ENCODE data around the gene RTBDN. TPM values are rescaled to one million over a fixed set of nuclear protein-coding genes. Genes with fewer than 3 reads are reported as not detected.
"Not testable (repeated sequence)": the region's sequence is repeated elsewhere in the genome, so short reads cannot be mapped to it uniquely, and the experiment has no call there.

The RTBDN gene
- total RNA-seq, 2 donors from 2014 or later: not detected

DNA sequence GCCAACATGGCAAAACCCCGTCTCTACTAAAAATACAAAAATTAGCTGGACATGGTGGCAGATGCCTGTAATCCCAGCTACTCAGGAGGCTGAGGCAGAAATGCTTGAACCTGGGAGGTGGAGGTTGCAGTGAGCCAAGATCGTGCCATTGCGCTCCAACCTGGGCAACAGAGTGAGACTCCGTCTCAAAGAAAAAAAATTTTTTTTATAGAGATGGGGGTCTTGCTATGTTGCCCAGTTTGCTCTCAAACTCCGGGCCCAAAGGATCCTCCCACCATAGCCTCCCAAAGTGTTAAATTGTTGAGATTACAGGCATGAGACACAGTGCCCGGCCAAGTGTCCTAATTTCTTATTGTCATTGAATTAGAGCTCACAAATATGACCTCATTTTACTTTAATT is 17.2 kb downstream of the RTBDN start:
- H3K36me3 Mint-ChIP-seq (ENCODE audit: low read depth): peaks cover 33% of the 10 kb centered on the region
- not testable (repeated sequence) for H3K4me1 Mint-ChIP-seq; H3K27ac Mint-ChIP-seq; ATAC-seq (replicated peaks); H3K4me3 Mint-ChIP-seq; H3K27me3 Mint-ChIP-seq; H3K9me3 Mint-ChIP-seq

GRCh38 chr19:12815088-12815487 is 19.3 kb downstream of the RTBDN start:
- H3K27me3 Mint-ChIP-seq: no peaks in the 10 kb centered on the region
- ATAC-seq (replicated peaks): no peak
- no peaks in the 10 kb centered on the region for H3K9me3 Mint-ChIP-seq
- H3K27ac Mint-ChIP-seq: no peak overlapping the region
- H3K36me3 Mint-ChIP-seq (ENCODE audit: low read depth): peaks cover 51% of the 10 kb centered on the region
- H3K4me3 Mint-ChIP-seq: no peak overlapping the region
- H3K4me1 Mint-ChIP-seq: no peaks in the 10 kb centered on the region

DNA sequence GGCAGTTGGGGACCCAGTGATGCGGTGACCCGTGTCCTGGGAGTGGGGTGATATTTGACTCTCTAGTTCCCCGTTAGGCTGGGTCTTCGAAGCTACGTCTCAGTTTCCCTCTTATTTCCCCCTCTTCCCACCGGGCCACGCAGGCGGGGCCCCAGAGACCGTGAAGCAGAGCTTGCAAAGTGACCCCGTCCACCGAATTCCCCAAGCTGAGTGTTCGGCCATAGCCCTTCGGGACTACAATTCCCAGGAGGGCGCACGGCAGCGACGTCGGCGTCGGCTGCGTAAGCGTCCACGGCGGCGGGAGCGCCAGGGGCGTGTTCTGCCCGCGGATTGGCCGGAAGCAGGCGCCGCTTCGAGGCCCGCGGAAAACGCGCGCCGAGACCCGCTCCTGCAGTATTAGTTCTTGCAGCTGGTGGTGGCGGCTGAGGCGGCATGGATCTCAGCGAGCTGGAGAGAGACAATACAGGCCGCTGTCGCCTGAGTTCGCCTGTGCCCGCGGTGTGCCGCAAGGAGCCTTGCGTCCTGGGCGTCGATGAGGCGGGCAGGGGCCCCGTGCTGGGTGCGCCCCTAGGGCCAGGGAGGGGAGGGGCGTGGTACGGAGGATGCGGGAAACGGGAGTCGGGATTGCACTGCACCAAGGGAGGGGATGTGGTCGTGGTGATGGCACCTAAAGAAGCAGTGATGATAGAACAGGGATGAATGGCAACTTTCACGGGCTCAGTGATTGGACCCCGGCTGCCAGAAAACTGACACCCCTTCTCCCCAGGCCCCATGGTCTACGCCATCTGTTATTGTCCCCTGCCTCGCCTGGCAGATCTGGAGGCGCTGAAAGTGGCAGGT is 27.9 kb downstream of the RTBDN start, which contains the start of gene RNASEH2A:
Gene RNASEH2A (plus strand): TSS at position 343 of the 840 bp plus-strand sequence. CDS start 90 bp downstream, at position 433.
- peak; percentile 92 for ATAC-seq (replicated peaks)
- H3K9me3 Mint-ChIP-seq: no peaks in the 10 kb centered on the region
- peak within 1 kb of the TSS; percentile 94 for H3K27ac Mint-ChIP-seq
- H3K4me1 Mint-ChIP-seq: peaks cover 14% of the 10 kb centered on the region
- H3K36me3 Mint-ChIP-seq (ENCODE audit: low read depth): peaks cover 47% of the 10 kb centered on the region
- no peaks in the 10 kb centered on the region for H3K27me3 Mint-ChIP-seq
- H3K4me3 Mint-ChIP-seq: peak within 1 kb of the TSS; percentile 95

DNA sequence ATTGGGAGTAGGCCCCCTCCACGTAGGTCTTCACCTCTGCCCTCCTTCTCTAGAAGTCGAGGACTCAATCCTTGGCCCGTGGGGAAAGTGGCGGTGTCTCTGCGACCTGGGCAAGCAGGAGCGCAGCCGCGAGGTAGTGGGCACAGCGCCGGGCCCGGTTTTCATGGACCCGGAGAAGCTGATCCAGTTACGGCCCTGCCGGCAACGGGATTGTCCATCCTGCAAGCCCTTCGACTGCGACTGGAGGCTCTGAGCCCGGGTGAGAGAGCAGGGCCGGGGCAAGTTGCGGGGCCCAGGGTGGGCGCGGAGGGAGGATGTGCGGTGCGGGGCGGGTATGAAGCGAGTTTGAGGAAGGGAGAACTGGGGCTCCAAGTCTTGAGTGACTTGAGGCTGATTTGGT is 30.3 kb downstream of the RTBDN start:
- H3K27me3 Mint-ChIP-seq: no peaks in the 10 kb centered on the region
- no peak overlapping the region for H3K27ac Mint-ChIP-seq
- H3K4me1 Mint-ChIP-seq: peaks cover 14% of the 10 kb centered on the region
- H3K4me3 Mint-ChIP-seq: no peak overlapping the region
- H3K9me3 Mint-ChIP-seq: no peaks in the 10 kb centered on the region
- peaks cover 51% of the 10 kb centered on the region for H3K36me3 Mint-ChIP-seq (ENCODE audit: low read depth)
- ATAC-seq (replicated peaks): no peak

DNA sequence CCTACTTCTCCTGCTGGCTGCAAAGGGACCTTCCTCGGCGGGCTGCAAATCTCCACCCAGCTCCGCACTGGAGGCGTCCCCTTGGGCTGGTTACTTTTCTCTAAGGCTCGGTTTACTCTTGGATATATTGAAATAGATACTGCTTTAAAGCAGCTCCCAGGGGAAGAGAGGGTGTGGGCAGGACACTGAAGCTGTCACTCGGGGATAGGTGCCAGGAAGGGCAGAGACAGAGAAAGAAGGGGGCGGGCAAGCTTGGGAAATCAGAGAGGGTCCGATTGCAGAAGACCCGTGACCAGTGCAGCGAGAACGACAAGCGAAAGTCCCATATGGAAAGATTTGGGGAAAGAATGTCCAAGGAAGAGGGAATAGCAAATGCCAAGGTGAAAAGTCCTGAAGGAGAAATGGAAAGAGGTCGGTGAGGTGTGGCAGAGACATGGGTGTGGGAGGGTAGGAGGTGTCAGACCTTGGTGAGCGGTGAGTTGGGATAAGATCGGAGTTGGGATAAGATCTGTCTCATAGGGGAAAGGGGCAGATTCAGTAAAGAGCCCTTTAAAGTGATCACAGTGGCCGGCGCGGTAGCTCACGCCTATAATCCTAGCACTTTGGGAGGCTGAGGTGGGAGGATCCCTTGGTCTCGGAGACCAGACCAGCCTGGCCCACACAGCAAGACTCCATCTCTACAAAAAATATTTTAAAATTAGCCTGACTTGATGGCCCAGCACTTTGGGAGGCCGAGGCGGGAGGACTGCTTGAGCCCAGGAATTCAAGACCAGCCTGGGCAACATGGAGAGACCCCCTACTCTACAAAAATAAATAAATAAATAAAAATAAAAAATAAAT is 31.9 kb downstream of the RTBDN start:
- H3K4me1 Mint-ChIP-seq: peaks cover 14% of the 10 kb centered on the region
- ATAC-seq (replicated peaks): no peak
- no peaks in the 10 kb centered on the region for H3K9me3 Mint-ChIP-seq
- no peaks in the 10 kb centered on the region for H3K27me3 Mint-ChIP-seq
- peaks cover 49% of the 10 kb centered on the region for H3K36me3 Mint-ChIP-seq (ENCODE audit: low read depth)
- peak overlapping the region; percentile 36 for H3K27ac Mint-ChIP-seq
- H3K4me3 Mint-ChIP-seq: peak overlapping the region; percentile 83

GRCh38 chr19:12801466-12802266 is 32.7 kb downstream of the RTBDN start, which contains the start of the genes PRDX2 and THSD8:
Gene PRDX2, minus strand, starts transcription at chr19:12801800. Its CDS starts 539 bp downstream, at chr19:12801261.
Gene THSD8, plus strand, starts transcription at chr19:12802069. Its CDS starts 3 bp downstream, at chr19:12802072.
- peaks cover 49% of the 10 kb centered on the region for H3K36me3 Mint-ChIP-seq (ENCODE audit: low read depth)
- peak; percentile 79 for ATAC-seq (replicated peaks)
- peak within 1 kb of the TSS; percentile 83 for H3K4me3 Mint-ChIP-seq
- H3K9me3 Mint-ChIP-seq: no peaks in the 10 kb centered on the region
- H3K27me3 Mint-ChIP-seq: no peaks in the 10 kb centered on the region
- H3K4me1 Mint-ChIP-seq: peaks cover 14% of the 10 kb centered on the region
- H3K27ac Mint-ChIP-seq: peak within 1 kb of the TSS; percentile 75

- peaks cover 13% of the 10 kb centered on the region for H3K4me1 Mint-ChIP-seq
- no peaks in the 10 kb centered on the region for H3K27me3 Mint-ChIP-seq
- H3K27ac Mint-ChIP-seq: peak overlapping the region; percentile 75
- H3K36me3 Mint-ChIP-seq (ENCODE audit: low read depth): peaks cover 50% of the 10 kb centered on the region
- no peaks in the 10 kb centered on the region for H3K9me3 Mint-ChIP-seq
- peak; percentile 49 for ATAC-seq (replicated peaks)
- peak overlapping the region; percentile 83 for H3K4me3 Mint-ChIP-seq
Observed at GRCh38 chr19:12800923-12801465, 33.4 kb downstream of the RTBDN start.

DNA sequence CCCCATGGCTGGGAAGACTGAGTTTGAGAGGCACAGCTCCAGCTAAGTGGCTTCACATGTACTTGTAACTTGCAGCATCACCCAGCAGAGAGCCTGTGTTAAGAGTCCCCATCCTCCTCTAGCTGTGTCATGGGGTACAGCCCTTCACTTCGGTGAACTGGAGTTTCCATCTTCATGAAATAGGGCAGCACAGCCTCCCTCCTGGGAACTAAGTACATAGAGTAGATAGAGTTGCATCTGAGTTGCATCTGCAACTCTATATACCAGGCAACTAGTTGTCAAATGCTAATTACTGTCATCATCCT is 34.0 kb downstream of the RTBDN start:
- ATAC-seq (replicated peaks): no peak
- no peaks in the 10 kb centered on the region for H3K27me3 Mint-ChIP-seq
- H3K4me1 Mint-ChIP-seq: peaks cover 18% of the 10 kb centered on the region
- no peaks in the 10 kb centered on the region for H3K9me3 Mint-ChIP-seq
- peak overlapping the region; percentile 75 for H3K27ac Mint-ChIP-seq
- peaks cover 50% of the 10 kb centered on the region for H3K36me3 Mint-ChIP-seq (ENCODE audit: low read depth)
- H3K4me3 Mint-ChIP-seq: peak overlapping the region; percentile 83

DNA sequence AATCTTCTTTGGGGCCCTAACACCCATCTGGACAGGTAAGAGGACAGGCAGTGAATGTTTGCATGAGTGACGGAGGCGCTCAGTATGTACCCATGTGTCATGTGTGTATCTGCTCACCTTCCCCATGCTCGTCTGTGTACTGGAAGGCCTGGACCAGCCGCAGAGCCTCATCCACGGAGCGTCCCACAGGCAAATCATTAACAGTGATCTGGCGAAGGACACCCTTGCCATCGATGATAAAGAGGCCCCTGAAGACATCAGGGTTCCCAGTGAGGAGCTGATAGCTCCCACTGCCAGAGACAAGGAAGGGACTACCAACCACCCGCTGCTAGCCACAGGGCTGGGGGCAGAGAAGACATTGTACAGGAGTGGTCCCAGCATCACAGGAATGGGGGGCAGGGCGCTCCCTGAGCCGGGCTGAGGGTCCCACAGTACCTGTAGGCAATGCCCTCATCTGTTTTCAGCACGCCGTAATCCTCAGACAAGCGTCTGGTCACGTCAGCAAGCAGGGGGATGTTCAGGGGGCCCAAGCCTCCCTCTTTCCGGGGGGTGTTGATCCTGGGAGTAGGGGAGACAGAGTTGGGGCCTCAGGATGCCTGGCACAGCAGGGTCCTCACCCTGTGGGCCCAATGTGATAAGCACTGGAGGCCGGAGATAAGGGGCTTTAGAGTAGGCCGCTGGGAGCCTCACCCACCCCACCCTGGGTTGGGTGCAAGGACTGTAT is 34.5 kb downstream of the RTBDN start:
- Mint-ChIP-seq H3K27me3 (no peaks in the 10 kb centered on the region), H3K4me3 (peak overlapping the region; percentile 83), H3K9me3 (no peaks in the 10 kb centered on the region), H3K36me3 (ENCODE audit: low read depth) (peaks cover 50% of the 10 kb centered on the region), H3K4me1 (peaks cover 18% of the 10 kb centered on the region), H3K27ac (no peak overlapping the region)
- no peak for ATAC-seq (replicated peaks)

DNA sequence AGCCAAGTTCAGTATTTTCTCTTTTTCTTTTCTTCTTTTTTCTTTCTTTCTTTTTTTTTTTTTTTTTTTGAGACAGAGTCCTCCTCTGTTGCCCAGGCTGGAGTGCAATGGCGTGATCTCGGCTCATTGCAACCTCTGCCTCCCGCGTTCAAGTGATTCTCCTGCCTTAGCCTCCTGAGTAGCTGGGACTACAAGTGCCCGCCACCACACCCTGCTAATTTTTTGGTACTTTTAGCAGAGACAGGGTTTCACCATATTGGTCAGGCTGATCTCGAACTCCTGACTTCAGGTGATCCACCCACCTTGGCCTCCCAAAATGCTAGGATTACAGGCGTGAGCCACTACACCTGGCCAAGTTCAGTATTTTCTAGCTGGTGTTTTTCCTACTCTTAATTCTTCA is 36.8 kb downstream of the RTBDN start:
- Mint-ChIP-seq H3K36me3 (ENCODE audit: low read depth) (peaks cover 69% of the 10 kb centered on the region), H3K4me1 (peaks cover 23% of the 10 kb centered on the region)
- not testable (repeated sequence) for H3K9me3 Mint-ChIP-seq; H3K4me3 Mint-ChIP-seq; H3K27me3 Mint-ChIP-seq; ATAC-seq (replicated peaks); H3K27ac Mint-ChIP-seq

- peaks cover 73% of the 10 kb centered on the region for H3K36me3 Mint-ChIP-seq (ENCODE audit: low read depth)
- no peak for ATAC-seq (replicated peaks)
- peaks cover 18% of the 10 kb centered on the region for H3K4me1 Mint-ChIP-seq
- H3K27me3 Mint-ChIP-seq: no peaks in the 10 kb centered on the region
- H3K4me3 Mint-ChIP-seq: no peak overlapping the region
- H3K9me3 Mint-ChIP-seq: no peaks in the 10 kb centered on the region
- no peak overlapping the region for H3K27ac Mint-ChIP-seq
Observed at GRCh38 chr19:12797141-12797587, 37.2 kb downstream of the RTBDN start.

DNA sequence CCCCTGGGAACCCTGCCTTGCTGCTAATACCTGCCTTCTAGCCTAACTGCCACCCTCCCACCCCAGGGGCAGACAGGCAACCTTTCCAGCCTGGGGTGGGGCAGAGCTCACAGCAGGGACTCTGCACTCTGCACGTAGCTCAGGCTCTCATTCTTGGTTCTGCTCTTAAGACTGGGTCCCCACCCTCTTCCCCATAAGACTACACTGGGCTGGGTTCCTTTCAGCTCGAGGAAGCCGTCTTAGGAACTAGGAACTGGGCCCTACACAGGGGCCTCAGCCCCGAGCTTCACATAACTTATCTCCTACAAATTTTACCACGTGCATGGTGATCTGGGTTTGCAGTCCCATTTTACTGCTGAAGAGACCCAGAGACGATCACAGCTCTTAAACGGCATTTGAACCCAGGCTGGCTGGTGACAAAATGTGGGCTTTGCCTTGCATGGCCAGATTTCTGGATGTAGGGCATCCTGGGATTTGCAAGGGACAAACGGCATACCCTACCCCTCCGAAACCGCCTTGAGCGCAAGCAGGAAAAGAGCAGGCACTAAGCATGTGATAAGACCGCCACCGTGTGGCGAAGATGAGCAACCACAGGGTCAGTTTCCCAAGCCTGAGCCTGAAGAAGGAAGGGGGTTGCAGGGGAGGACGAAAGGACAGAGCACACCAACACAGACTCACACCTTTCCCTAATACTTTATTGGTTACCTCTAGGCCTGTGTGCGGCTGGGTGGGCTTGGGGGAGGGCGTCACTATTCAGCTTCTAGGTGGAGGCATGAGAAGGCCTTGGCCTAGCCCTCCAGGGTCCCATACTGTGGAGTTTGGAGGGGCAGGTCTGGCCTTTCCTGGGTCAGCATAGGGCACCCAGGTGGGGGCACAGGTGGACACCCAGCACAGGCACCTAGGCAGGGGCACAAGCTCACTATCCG is 38.0 kb downstream of the RTBDN start:
- ATAC-seq (replicated peaks): peak; percentile 11
- Mint-ChIP-seq H3K4me3 (peak overlapping the region; percentile 97), H3K4me1 (peaks cover 17% of the 10 kb centered on the region), H3K27ac (peak overlapping the region; percentile 81), H3K9me3 (no peaks in the 10 kb centered on the region), H3K36me3 (ENCODE audit: low read depth) (peaks cover 80% of the 10 kb centered on the region), H3K27me3 (no peaks in the 10 kb centered on the region)
